Rectal smooth muscle tissue (tissue), 1 donor: ENCODE results near the gene KRTAP10-1.
"Not testable (repeated sequence)": the region's sequence is repeated elsewhere in the genome, so short reads cannot be mapped to it uniquely, and the experiment has no call there.

Source experiments
- H3K27ac ChIP-seq: one replicate; pipeline ENCODE4 v1.7.0; 2013; ENCODE audit warnings: low read depth, low read length, inconsistent platforms
- H3K27me3 ChIP-seq: one replicate; pipeline ENCODE4 v1.7.0; 2013; ENCODE audit warnings: low read length; ENCODE audit not compliant: control insufficient read depth, insufficient read depth
- H3K36me3 ChIP-seq: one replicate; pipeline ENCODE4 v1.7.0; 2013; ENCODE audit warnings: low read length; ENCODE audit not compliant: control insufficient read depth, insufficient read depth
- H3K4me1 ChIP-seq: one replicate; pipeline ENCODE4 v1.7.0; 2013; ENCODE audit warnings: low read length; ENCODE audit not compliant: control insufficient read depth, insufficient read depth
- H3K4me3 ChIP-seq: one replicate; pipeline ENCODE4 v1.7.0; 2013; ENCODE audit warnings: low read length
- H3K9ac ChIP-seq: one replicate; pipeline ENCODE4 v1.7.0; 2013; ENCODE audit warnings: low read length

KRTAP10-1 gene

DNA sequence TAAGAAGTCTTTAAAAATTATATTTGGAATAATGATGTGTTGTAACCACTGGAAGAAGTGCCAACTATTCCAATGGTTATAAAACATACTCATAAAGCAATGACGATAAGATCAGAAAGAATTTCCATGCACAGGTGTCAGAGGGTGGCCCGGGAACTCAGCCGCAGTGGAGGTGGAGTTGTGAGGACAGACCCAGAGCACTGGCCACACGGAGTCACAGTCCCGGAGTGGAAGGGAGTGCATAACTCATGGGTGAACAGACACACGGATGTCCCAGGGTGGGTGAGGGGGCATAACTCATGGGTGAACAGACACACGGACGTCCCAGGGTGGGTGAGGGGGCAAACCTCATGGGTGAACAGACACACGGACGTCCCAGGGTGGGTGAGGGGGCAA, 36.0 kb upstream of the KRTAP10-1 start:
- no peaks in the 10 kb centered on the region for H3K36me3 ChIP-seq
- no peak overlapping the region for H3K4me3 ChIP-seq
- H3K27me3 ChIP-seq, result no peaks in the 10 kb centered on the region
- H3K4me1 ChIP-seq, result no peaks in the 10 kb centered on the region
- H3K9ac ChIP-seq, result no peak overlapping the region
- no peak overlapping the region for H3K27ac ChIP-seq

- Histone ChIP-seq H3K9ac (no peak overlapping the region), H3K4me1 (no peaks in the 10 kb centered on the region), H3K4me3 (no peak overlapping the region), H3K36me3 (no peaks in the 10 kb centered on the region), H3K27ac (no peak overlapping the region), H3K27me3 (no peaks in the 10 kb centered on the region)
Observed at GRCh38 chr21:44575307-44576024, 35.5 kb upstream of the KRTAP10-1 start.

GRCh38 chr21:44574457-44575306, 34.7 kb upstream of the KRTAP10-1 start:
- Histone ChIP-seq H3K9ac (no peak overlapping the region), H3K27me3 (no peaks in the 10 kb centered on the region), H3K4me3 (no peak overlapping the region), H3K4me1 (no peaks in the 10 kb centered on the region), H3K27ac (no peak overlapping the region), H3K36me3 (no peaks in the 10 kb centered on the region)

- not testable (repeated sequence) for H3K27me3 ChIP-seq, H3K36me3 ChIP-seq, H3K27ac ChIP-seq, H3K9ac ChIP-seq, H3K4me1 ChIP-seq, H3K4me3 ChIP-seq
Observed at GRCh38 chr21:44573630-44574456, 33.8 kb upstream of the KRTAP10-1 start, which contains the start of gene KRTAP10-4. TSS of gene KRTAP10-4 (plus strand) at chr21:44573729. CDS start at chr21:44573759, 30 bp downstream.

DNA sequence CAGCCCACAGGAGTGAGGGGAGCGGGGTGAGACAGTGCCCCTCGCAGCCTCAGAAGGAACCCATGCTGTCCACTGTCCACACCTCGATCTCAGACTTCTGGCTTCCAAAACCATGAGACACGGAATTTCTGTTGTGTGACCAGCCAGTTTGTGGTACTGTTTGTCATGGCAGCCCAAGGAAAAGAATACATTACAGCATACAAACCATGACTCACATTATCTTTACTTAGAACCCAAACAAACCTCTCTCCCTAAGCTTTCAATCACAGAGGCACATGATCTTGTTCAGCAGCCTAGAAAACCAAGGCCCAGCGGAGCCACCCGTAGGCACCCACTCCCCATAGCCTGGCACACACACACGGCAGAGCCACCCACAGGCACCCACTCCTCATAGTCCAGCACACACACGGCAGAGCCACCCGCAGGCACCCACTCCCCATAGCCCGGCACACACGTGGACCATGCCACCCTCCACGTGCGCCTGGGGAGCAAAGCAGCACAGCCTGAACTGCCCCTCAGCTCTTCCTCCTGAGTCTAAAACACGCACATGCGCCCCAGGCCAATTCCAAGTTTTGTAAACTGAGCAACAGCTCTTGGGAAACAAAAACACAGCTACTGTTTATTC, 33.1 kb upstream of the KRTAP10-1 start:
- H3K36me3 ChIP-seq, result no peaks in the 10 kb centered on the region
- no peak overlapping the region for H3K9ac ChIP-seq
- H3K27ac ChIP-seq, result no peak overlapping the region
- no peaks in the 10 kb centered on the region for H3K4me1 ChIP-seq
- no peaks in the 10 kb centered on the region for H3K27me3 ChIP-seq
- H3K4me3 ChIP-seq, result no peak overlapping the region

- Histone ChIP-seq H3K9ac (no peak overlapping the region), H3K27me3 (no peaks in the 10 kb centered on the region), H3K4me3 (no peak overlapping the region), H3K4me1 (no peaks in the 10 kb centered on the region), H3K27ac (no peak overlapping the region), H3K36me3 (no peaks in the 10 kb centered on the region)
Observed at GRCh38 chr21:44571844-44572782, 32.1 kb upstream of the KRTAP10-1 start.

- no peak overlapping the region for H3K4me3 ChIP-seq
- H3K4me1 ChIP-seq, result no peaks in the 10 kb centered on the region
- H3K27ac ChIP-seq, result no peak overlapping the region
- no peaks in the 10 kb centered on the region for H3K27me3 ChIP-seq
- H3K36me3 ChIP-seq, result no peaks in the 10 kb centered on the region
- no peak overlapping the region for H3K9ac ChIP-seq
Observed at GRCh38 chr21:44571296-44571695, 31.3 kb upstream of the KRTAP10-1 start.

DNA sequence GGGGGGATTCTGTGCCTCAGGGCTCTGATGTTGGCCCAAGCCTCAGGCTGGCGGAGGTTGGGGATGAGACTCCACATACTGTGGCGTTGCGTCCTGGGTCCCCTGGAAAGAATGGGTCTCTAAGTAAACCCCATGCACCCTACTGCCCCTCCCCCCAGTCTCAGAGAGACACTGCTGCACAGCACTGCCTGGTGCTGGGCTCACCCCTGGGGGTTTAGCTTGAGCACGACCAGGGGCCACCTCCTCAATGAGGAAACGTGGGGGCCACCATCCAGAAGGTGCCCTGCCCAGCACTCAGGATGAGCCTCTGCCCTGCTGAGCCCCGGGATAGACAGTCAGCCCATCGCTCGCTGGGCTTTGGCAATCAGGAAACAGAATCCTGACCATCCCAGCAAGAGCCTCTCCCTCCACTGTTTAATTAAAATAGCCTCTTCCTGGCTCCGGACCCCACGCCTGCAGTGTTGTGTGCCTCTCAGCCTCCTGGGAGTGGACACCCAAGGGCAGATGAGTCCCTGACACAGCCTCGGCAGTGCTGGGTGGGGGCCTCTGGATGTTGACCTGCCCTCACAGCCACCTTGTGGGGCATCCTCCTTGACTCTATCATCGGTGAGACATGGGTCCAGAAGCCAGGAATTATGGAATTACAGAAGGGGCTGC, 30.0 kb upstream of the KRTAP10-1 start:
- H3K36me3 ChIP-seq, result no peaks in the 10 kb centered on the region
- H3K4me1 ChIP-seq, result no peaks in the 10 kb centered on the region
- H3K9ac ChIP-seq, result no peak overlapping the region
- no peaks in the 10 kb centered on the region for H3K27me3 ChIP-seq
- H3K4me3 ChIP-seq, result no peak overlapping the region
- no peak overlapping the region for H3K27ac ChIP-seq

- H3K36me3 ChIP-seq, result no peaks in the 10 kb centered on the region
- no peaks in the 10 kb centered on the region for H3K27me3 ChIP-seq
- H3K27ac ChIP-seq, result no peak overlapping the region
- H3K9ac ChIP-seq, result no peak overlapping the region
- H3K4me1 ChIP-seq, result no peaks in the 10 kb centered on the region
- no peak overlapping the region for H3K4me3 ChIP-seq
Observed at GRCh38 chr21:44568667-44569556, 28.9 kb upstream of the KRTAP10-1 start.

GRCh38 chr21:44568261-44568660, 28.3 kb upstream of the KRTAP10-1 start:
- H3K27ac ChIP-seq, result no peak overlapping the region
- H3K36me3 ChIP-seq, result no peaks in the 10 kb centered on the region
- no peak overlapping the region for H3K4me3 ChIP-seq
- no peaks in the 10 kb centered on the region for H3K4me1 ChIP-seq
- no peaks in the 10 kb centered on the region for H3K27me3 ChIP-seq
- H3K9ac ChIP-seq, result no peak overlapping the region
